NCI-H748 (cell line): ENCODE measurements around the gene UGT2B7.
A peak's percentile ranks its signal among the peaks of the same experiment; 100 is the strongest.

Experiments
- DNase-seq: peaks from one replicate; lab custom pipeline; 2025; ENCODE audit not compliant: unreplicated experiment; lab: John Stamatoyannopoulos, UW

The UGT2B7 gene

DNA sequence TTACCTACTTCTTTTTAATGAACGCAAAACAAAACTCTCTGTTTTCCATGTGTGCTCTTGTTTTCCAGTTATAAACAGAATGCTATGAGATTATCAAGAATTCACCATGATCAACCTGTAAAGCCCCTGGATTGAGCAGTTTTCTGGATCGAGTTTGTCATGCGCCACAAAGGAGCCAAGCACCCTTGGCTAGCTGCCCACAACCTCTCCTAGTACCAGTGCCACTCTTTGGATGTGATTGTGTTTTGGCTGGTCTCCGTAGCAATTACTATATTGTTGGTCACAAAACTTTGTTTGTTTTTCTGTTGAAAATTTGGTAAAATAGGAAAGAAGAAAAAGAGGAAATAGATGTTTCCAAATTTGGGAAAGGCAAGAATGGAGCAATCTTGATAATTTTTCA, 51.1 kb downstream of the UGT2B7 start:
- DNase-seq, result peak; percentile 39

DNA sequence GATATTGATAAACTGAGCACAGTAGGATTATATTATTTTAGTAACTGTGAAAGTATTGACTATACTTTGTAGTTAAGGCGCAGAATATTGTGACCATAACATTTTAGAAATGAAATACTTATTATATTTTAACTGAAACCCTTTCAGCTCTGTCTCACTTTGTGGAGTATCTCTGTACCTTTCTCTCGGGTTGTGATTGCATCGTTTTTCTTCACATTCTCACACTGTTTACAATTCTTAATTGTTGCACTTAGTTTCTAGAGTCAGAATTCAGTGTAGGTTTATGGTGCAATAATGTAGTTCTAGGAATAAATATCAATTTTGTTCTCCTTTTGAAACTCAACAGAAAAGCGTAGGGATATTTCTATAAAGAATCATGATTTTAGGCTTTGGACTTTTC, 57.7 kb downstream of the UGT2B7 start:
- DNase-seq, result no peak

DNA sequence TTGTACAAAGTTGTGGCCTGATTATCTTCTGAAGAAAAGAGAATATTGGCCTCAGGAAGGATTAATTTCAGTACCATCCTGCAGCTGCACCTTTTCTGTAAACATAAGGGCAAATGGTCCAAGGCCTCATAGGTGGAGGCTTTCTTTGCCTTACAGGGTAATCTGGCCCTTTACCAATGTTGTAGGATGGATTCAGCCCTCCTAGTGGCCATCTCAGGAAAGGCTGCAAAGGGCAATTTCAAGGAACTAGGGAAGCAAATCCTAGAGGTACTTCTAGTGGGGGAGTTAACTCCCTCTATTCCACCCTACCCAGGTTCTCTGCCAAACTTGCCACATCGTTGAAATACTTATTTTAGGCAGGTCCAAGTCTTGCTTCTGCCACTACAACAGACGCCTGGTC, 60.6 kb downstream of the UGT2B7 start:
- DNase-seq, result peak; percentile 17
